Measurements from ENCODE around the gene PI4KA.

PI4KA gene

GRCh38 chr22:20793748-20794649 lies 64.6 kb downstream of the PI4KA start:
- DNase-seq (ENCODE audit: low read depth in 2 of 2, low spot score in 1 of 2) = no peak

- DNase-seq (ENCODE audit: low read depth in 2 of 2, low spot score in 1 of 2) = no peak
Observed at GRCh38 chr22:20792966-20793728, 65.5 kb downstream of the PI4KA start.

GRCh38 chr22:20792221-20792965 lies 66.2 kb downstream of the PI4KA start:
- DNase-seq (ENCODE audit: low read depth in 2 of 2, low spot score in 1 of 2) = no peak

- DNase-seq (ENCODE audit: low read depth in 2 of 2, low spot score in 1 of 2) = no peak
Observed at GRCh38 chr22:20788627-20789344, 69.8 kb downstream of the PI4KA start.

- no peak for DNase-seq (ENCODE audit: low read depth in 2 of 2, low spot score in 1 of 2)
Observed at GRCh38 chr22:20787746-20788626, 70.6 kb downstream of the PI4KA start.

- DNase-seq (ENCODE audit: low read depth in 2 of 2, low spot score in 1 of 2) = no peak
Observed at GRCh38 chr22:20787223-20787622, 71.4 kb downstream of the PI4KA start.

- no peak for DNase-seq (ENCODE audit: low read depth in 2 of 2, low spot score in 1 of 2)
Observed at GRCh38 chr22:20786536-20786979, 72.1 kb downstream of the PI4KA start.

- DNase-seq (ENCODE audit: low read depth in 2 of 2, low spot score in 1 of 2) = no peak
Observed at GRCh38 chr22:20786048-20786447, 72.6 kb downstream of the PI4KA start.

- DNase-seq (ENCODE audit: low read depth in 2 of 2, low spot score in 1 of 2) = no peak
Observed at GRCh38 chr22:20785415-20785814, 73.2 kb downstream of the PI4KA start.

- no peak for DNase-seq (ENCODE audit: low read depth in 2 of 2, low spot score in 1 of 2)
Observed at GRCh38 chr22:20783844-20784723, 74.5 kb downstream of the PI4KA start.

GRCh38 chr22:20783300-20783673 lies 75.3 kb downstream of the PI4KA start:
- DNase-seq (ENCODE audit: low read depth in 2 of 2, low spot score in 1 of 2) = no peak

- no peak for DNase-seq (ENCODE audit: low read depth in 2 of 2, low spot score in 1 of 2)
Observed at GRCh38 chr22:20782596-20783299, 75.9 kb downstream of the PI4KA start.

GRCh38 chr22:20782083-20782482 lies 76.5 kb downstream of the PI4KA start:
- no peak for DNase-seq (ENCODE audit: low read depth in 2 of 2, low spot score in 1 of 2)

GRCh38 chr22:20781272-20781990 lies 77.2 kb downstream of the PI4KA start:
- DNase-seq (ENCODE audit: low read depth in 2 of 2, low spot score in 1 of 2) = no peak

- no peak for DNase-seq (ENCODE audit: low read depth in 2 of 2, low spot score in 1 of 2)
Observed at GRCh38 chr22:20779818-20780158, 78.8 kb downstream of the PI4KA start.

- no peak for DNase-seq (ENCODE audit: low read depth in 2 of 2, low spot score in 1 of 2)
Observed at GRCh38 chr22:20779014-20779817, 79.4 kb downstream of the PI4KA start.
